ENCODE results near the gene SLC6A9. TPM values are rescaled to one million over a fixed set of nuclear protein-coding genes. Genes with fewer than 3 reads are reported as not detected.

The SLC6A9 gene
- total and polyA plus RNA-seq, 2 donors (not counting 1 experiment from before 2014, with no cell fraction given), result 0.28 to 5.5 TPM

GRCh38 chr1:43973981-43974442, 57.2 kb downstream of the SLC6A9 start:
- Histone ChIP-seq H3K27me3 (replicated peaks in 1 of 4; ENCODE audit: control extremely low read depth in 1 of 4, control insufficient read depth in 3 of 4, insufficient read depth in 4 of 4, low read length in 3 of 4) (no peaks in the 10 kb centered on the region), H3K36me3 (replicated peaks in 1 of 2; ENCODE audit: control extremely low read depth in 1 of 2, control insufficient read depth in 1 of 2, extremely low read depth in 1 of 2, insufficient read depth in 2 of 2, low read length in 1 of 2) (peaks cover 0 to 33% of the 10 kb centered on the region in 2 experiments), H3K4me1 (ENCODE audit: control insufficient read depth in 2 of 2, insufficient read depth in 2 of 2, low read length in 2 of 2) (peaks cover 34 to 64% of the 10 kb centered on the region in 2 donors), H4K20me1 (ENCODE audit: control insufficient read depth, insufficient read depth, low read length, poor library complexity, severe bottlenecking) (peaks cover 48% of the 10 kb centered on the region), H3K9ac (ENCODE audit: low read length) (peak overlapping the region; percentile 91), H3K4me2 (replicated peaks; ENCODE audit: low read depth, low read length, poor library complexity, severe bottlenecking) (peak overlapping the region; percentile 95), H3K79me2 (ENCODE audit: control insufficient read depth, insufficient read depth, low read length) (peaks cover 39% of the 10 kb centered on the region), H2AFZ (ENCODE audit: insufficient read depth, low read depth, low read length, poor library complexity, severe bottlenecking) (peak overlapping the region; percentile 91), H3K4me3 (ENCODE audit: control extremely low read depth in 1 of 5, extremely low read depth in 1 of 5, insufficient read depth in 1 of 5, low read depth in 2 of 5, low read length in 4 of 5) (peak overlapping the region; percentile 41 to 97 (median 89)), H3K9me3 (ENCODE audit: control extremely low read depth in 1 of 3, control insufficient read depth in 2 of 3, insufficient read depth in 1 of 3, low read length in 2 of 3) (no peaks in the 10 kb centered on the region), H3K27ac (ENCODE audit: low read length in 2 of 2) (peak overlapping the region; percentile 89 to 96)
- intact Hi-C loops (cut with micrococcal nuclease), result loop anchor here (1.0 to 10.0 kb wide), 4 partner anchors 17 to 1519 kb away; partner anchors contain the start of genes CCDC24, IPO13, PPCS and ST3GAL3
- Mint-ChIP-seq H3K4me3 (peak overlapping the region; percentile 97), H3K9me3 (ENCODE audit: insufficient read depth) (no peaks in the 10 kb centered on the region), H3K4me1 (peaks cover 72% of the 10 kb centered on the region), H3K27me3 (no peaks in the 10 kb centered on the region), H3K27ac (peak overlapping the region; percentile 97)
- TF ChIP-seq CTCF (IDR thresholded peaks at IDR 0.05) (no peak), EZH2 (IDR thresholded peaks at IDR 0.05; ENCODE audit: borderline replicate concordance, insufficient read depth, low read depth, low read length, poor library complexity, severe bottlenecking) (no peak)
- POLR2A ChIA-PET, result interaction anchor here (1.6 to 1.8 kb wide), 2 partner anchors 18 to 27 kb away, joined by 5 read pairs; partner anchors contain the start of gene IPO13
- DNase-seq, result no peak
- ATAC-seq (ENCODE audit: low read depth), result no peak
- CTCF ChIA-PET, result interaction anchor here (0.7 kb wide), 1 partner anchor 28 kb away, joined by 3 read pairs; no protein-coding TSS in a partner anchor
- WGBS (ENCODE audit: insufficient coverage), result 34% methylated on average over 8 of the region's 9 CpGs

DNA sequence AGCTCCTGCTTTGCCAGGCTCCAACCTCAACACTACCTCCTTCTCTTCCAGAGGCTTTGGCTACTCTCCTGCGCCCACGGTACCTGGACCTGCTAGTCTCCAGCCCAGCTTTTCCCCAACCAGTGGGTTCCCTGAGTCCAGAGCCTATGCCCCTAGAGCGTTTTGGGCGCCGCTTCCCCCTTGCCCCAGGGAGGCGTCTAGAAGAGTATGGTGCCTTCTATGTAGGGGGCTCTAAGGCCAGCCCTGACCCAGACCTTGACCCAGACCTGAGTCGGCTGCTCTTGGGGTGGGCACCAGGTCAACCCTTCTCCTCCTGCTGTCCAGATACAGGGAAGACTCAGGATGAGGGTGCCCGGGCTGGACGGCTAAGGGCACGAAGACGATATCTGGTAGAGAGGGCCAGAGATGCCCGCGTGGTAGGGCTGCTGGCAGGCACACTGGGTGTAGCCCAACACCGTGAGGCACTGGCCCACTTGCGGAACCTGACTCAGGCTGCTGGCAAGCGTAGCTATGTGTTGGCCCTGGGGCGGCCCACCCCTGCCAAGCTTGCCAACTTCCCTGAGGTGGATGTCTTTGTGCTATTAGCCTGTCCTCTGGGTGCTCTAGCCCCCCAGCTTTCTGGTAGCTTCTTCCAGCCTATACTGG, 59.8 kb downstream of the SLC6A9 start:
- Mint-ChIP-seq H3K4me1 (peaks cover 49% of the 10 kb centered on the region), H3K4me3 (peak overlapping the region; percentile 95), H3K27me3 (no peaks in the 10 kb centered on the region), H3K9me3 (ENCODE audit: insufficient read depth) (no peaks in the 10 kb centered on the region), H3K27ac (no peak overlapping the region)
- Histone ChIP-seq H3K27me3 (replicated peaks in 1 of 4; ENCODE audit: control extremely low read depth in 1 of 4, control insufficient read depth in 3 of 4, insufficient read depth in 4 of 4, low read length in 3 of 4) (no peaks in the 10 kb centered on the region), H3K4me2 (replicated peaks; ENCODE audit: low read depth, low read length, poor library complexity, severe bottlenecking) (peak overlapping the region; percentile 96), H3K9me3 (ENCODE audit: control extremely low read depth in 1 of 3, control insufficient read depth in 2 of 3, insufficient read depth in 1 of 3, low read length in 2 of 3) (no peaks in the 10 kb centered on the region), H3K4me1 (ENCODE audit: control insufficient read depth in 2 of 2, insufficient read depth in 2 of 2, low read length in 2 of 2) (peaks cover 27 to 42% of the 10 kb centered on the region in 2 donors), H3K4me3 (ENCODE audit: control extremely low read depth in 1 of 5, extremely low read depth in 1 of 5, insufficient read depth in 1 of 5, low read depth in 2 of 5, low read length in 4 of 5) (no peak overlapping the region), H3K79me2 (ENCODE audit: control insufficient read depth, insufficient read depth, low read length) (peaks cover 38% of the 10 kb centered on the region), H3K9ac (ENCODE audit: low read length) (no peak overlapping the region), H3K27ac (ENCODE audit: low read length in 2 of 2) (no peak overlapping the region), H2AFZ (ENCODE audit: insufficient read depth, low read depth, low read length, poor library complexity, severe bottlenecking) (no peak overlapping the region), H4K20me1 (ENCODE audit: control insufficient read depth, insufficient read depth, low read length, poor library complexity, severe bottlenecking) (peaks cover 25% of the 10 kb centered on the region), H3K36me3 (replicated peaks in 1 of 2; ENCODE audit: control extremely low read depth in 1 of 2, control insufficient read depth in 1 of 2, extremely low read depth in 1 of 2, insufficient read depth in 2 of 2, low read length in 1 of 2) (peaks cover 0 to 15% of the 10 kb centered on the region in 2 experiments)
- intact Hi-C loops (cut with micrococcal nuclease), result loop anchor here (10.0 kb wide), 2 partner anchors 267 to 1517 kb away; partner anchors contain the start of genes PPCS, ST3GAL3 and ZMYND12
- ATAC-seq (ENCODE audit: low read depth) (no peak), DNase-seq (no peak)
- WGBS (ENCODE audit: insufficient coverage), result 97% methylated on average over 16 of the region's 17 CpGs
- TF ChIP-seq EZH2 (IDR thresholded peaks at IDR 0.05; ENCODE audit: borderline replicate concordance, insufficient read depth, low read depth, low read length, poor library complexity, severe bottlenecking) (no peak), CTCF (IDR thresholded peaks at IDR 0.05) (no peak)
- CTCF ChIA-PET, result no interaction called here
- POLR2A ChIA-PET, result no interaction called here

Data from B cell (primary cell).